HG02763 (cell line): ENCODE data around the gene GID4.
A peak's percentile ranks its signal among the peaks of the same experiment; 100 is the strongest.
"Not testable (repeated sequence)": the region's sequence is repeated elsewhere in the genome, so short reads cannot be mapped to it uniquely, and the experiment has no call there.

Source experiments
- ATAC-seq: cut with Tn5 transposase; IDR thresholded peaks from one replicate; pipeline ENCODE4 v1.9.1; 2021; ENCODE audit warnings: mild to moderate bottlenecking, moderate library complexity; ENCODE audit not compliant: unreplicated experiment

GID4 gene

DNA sequence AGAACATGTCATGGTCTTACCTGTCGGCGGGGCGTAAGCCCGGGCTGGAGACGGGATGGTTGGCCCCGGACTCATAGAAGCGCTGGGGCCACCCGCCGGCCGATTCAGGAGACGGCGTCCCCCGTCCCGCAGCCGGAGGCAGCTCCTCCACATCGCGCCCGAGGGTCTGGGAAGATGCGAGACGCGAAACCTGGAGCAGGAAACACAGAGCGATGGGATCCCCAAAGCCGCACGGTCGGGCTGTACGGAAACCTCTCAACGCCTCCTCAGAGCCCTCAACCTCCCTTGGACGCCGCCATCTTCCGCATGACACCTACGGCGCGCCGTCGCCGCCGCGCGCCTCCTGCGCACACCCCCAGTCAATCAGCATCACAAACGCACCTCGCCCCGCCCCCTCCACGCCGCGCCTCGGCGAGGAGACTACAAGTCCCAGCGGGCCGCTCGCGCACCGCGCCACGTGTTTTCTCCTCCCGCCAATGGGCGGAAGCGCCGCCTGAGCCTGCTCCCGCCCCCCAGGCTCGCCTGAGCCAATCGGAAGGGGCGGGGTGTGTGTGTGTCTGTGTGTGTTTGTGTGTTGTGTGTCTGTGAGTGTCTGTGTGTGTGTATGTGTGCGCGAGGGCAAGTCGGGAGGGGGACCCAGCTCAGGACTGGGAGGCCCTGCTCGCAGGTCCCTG is at the start of gene GID4, which contains the start of gene ATPAF2:
GID4 (plus strand) TSS at position 548 of the 674 bp plus-strand sequence; CDS start at position 605, 57 bp downstream.
ATPAF2 (minus strand) TSS at position 308 of the 674 bp plus-strand sequence; CDS start at position 153, 155 bp downstream.
- peak; percentile 89 for ATAC-seq

DNA sequence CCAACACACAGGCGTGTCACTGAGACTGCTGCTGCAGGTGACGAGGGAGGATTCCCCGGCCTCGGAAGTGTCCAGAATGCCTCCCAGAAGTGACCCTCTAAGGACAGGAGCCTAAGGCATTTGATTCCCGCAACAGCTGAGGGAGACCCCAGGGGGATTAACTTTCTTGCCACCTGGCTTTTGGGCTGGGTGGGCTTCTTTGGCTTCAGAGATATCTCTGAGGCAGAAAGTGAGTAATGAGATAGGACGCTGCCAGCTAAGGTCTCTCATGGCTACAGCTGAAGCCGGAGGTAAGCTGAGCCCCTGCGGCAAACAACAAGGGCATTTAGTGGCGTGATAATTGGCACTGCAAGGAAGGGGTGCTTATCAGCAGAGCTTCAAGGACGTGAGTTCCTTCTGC is 49.6 kb upstream of the GID4 start:
- ATAC-seq = no peak

DNA sequence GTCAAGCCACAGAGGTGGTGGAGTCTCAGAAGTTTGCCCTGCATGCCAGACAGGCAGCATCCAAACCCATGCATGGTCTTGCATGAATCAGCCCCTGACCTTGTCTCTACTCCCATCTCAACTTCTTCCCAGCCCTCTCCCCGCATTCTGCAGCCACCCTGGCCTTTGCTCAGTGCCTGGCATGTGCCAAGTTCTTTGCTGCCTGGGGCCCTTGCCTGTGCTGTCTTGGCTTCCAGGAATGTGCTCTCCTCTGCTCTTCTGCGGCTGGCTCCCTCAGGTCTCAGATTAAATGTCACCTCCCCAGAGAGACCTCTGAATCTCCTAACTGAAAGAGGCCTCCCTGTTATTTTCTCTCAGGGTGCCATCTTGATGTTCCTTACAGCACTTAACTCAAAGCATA is 48.9 kb upstream of the GID4 start:
- ATAC-seq = no peak

DNA sequence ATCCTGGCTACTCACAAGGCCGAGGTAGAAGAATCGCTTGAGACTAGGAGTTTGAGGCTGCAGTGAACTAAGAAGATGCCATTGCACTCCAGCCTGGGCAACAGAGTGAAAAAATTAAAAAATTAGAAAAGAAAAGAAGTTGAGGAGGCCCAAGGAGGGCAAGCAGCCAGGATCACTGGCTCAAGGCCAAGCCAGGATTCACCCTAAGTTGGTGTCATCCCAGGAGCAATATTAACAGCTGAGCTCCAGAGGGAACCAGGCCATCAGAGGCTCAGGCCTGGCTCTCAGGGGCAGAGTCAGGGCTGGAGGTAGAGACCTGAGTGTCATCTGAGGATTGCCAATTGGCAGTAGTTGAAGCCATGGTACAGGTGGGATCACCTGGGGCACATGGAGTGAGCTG is 45.8 kb upstream of the GID4 start:
- no peak for ATAC-seq

DNA sequence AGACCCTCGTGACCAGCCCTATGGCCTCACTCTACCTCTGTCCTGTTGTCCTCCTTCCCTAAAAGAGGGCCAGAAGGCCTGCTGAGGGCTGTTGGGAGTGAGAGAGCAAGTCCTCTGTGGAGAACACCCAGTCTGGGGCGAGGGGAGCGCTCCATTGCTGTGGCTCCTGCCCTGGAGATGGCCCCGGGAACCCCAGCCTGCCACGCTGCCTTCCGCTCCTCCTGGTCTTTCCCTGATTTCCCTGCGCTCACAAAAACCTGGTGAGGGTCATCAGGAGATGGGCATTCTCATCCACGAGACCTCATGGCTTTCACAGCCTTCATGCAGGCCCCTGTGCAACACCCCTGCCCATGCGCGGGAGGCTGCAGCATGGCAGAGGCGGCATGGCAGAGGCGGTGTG is 45.4 kb upstream of the GID4 start:
- no peak for ATAC-seq

DNA sequence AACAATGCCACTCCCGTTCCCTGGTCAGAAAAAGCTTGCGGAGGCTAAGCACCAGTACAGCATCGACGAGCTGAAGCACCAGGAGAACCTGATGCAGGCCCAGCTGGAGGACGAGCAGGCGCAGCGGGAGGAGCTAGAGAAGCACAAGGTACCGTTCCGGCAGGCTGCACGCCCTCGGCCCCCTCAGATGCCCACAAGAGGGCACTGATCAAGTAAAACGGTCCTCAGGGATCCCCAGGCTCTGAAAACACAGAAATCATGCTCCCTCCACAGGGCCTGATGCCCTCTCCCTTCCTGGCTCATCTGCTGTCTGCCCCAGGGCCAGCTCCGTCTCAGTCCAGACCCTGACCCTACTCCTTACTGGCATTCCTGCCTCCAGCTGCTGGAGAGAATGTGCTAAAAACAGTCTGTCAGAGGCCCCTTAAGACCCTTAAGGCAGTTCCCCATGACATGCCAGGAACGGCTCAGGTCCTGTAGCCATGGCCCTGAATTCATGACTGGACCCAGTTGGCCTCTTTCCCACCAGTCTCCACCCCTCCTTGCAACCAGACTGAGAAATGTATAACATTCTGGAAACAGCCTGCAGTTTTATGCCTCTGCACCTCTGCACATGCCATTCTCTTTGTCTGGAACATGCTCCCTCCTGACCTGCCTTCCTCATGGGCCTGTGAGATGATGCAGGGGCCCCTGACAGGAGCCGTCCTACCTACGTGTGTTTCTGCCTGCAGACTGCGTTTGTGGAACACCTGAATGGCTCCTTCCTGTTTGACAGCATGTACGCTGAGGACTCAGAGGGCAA is 44.7 kb upstream of the GID4 start:
- no peak for ATAC-seq

DNA sequence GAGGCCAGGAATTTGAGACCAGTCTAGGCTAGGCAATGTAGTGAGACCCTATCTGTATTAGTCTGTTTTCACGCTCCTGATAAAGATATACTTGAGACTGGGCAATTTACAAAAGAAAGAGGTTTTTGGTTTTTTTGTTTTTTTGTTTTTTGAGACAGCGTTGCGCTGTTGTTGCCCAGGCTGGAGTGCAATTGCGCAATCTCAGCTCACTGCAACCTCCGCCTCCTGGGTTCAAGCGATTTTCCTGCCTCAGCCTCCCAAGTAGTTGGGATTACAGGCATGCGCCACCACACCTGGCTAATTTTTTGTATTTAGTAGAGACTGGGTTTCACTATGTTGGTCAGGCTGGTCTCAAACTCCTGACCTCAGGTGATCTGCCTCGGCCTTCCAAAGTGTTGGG is 43.3 kb upstream of the GID4 start:
- ATAC-seq = not testable (repeated sequence)

DNA sequence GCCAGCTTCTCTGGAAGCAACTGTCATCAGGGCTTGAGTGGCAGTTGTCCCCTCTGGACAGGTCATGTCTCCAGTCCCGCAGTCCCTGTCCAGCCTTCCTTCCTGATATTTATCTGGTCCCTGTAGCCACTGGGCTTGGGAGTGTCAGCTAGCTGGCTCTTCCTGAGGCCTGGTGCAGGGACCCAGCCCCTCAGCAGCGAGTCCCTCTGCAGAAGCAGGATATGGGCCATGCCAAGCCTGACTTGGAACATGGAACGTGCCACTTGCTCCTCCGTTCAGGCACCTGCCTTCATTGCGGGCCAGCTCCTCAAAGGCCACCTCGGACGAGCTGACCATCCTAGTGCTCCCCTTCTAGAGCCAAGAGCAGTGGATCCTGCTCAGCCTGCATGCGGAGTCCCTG is 40.3 kb upstream of the GID4 start:
- no peak for ATAC-seq

DNA sequence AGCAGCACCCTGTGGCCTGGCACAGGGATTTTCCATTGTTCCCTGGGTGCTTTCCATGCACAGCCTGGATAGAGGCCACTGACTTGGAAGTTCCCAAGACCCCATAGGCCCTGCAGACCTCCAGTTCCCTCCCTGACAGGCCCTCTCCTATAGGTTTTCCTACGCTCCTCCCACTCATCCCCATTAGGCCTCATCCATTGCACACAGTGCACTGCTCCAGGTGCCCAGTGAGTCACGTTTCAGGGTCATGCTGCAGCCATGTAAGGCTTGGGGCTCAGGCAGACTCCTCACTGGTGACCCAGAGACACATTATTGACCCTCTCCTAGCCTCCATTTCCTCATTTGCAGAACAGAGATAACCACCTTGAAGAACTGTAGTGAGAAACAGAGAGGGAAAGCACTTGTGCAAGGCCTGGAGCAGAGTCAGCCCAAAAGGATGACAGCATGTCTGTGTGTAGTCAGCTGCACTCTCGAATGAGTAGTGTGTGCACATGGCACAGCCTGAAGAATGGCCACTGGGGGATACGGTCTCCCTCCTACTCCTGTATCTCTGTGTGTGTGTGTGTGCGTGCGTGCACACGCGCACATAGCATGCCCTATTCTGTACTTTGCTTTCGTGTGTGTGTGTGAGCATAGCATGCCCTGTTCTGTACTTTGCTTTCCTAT is 39.7 kb upstream of the GID4 start:
- no peak for ATAC-seq

DNA sequence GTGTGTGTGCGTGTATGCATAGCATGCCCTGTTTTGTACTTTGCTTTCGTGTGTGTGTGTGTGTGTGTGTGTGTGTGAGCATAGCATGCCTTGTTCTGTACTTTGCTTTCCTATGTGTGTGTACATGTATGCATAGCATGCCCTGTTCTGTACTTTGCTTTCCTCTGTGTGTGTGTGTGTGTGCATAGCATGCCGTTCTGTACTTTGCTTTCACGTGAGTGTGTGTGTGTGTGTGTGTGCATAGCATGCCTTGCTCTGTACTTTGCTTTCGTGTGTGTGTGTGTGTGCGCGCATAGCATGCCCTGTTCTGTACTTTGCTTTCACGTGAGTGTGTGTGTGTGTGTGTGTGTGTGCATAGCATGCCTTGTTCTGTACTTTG is 39.2 kb upstream of the GID4 start:
- no peak for ATAC-seq

DNA sequence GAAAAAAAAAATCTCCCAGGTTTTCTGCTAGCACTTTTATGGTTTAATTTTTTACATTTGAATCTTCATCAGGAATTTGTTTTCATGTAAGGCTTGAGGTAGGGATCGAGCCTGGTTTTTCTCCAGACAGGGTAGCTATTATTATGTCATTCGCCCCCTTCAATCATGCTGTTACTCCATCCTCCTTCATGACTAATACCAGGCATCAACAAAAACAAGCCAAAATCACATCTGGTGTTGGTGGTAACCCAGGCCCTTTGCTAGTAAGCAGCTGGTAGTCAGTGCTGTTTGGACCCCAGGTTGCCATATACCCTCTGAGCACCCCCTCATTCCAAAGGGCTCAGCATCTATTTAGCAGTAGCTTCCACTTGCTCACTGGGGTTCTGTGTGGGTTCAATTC is 37.0 kb upstream of the GID4 start:
- ATAC-seq = no peak

DNA sequence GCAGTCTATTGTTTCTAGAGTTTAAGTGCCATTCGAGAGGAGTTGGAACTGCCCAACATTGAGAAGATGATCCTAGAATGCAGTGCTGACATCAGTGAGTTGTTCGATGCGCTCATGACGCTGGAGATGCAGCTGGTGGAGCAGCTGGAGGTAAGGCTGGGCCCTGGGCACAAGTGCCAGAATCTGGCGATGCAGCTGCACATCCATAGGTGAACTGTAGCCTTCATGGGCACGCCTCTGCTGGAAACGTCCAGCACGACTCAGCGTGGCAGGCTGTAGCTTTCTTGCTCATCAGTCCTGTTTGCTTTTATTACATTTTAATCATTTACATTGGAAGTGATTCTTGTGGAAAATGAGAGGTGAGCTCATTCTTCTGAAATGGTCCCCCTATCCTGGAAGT is 34.9 kb upstream of the GID4 start:
- no peak for ATAC-seq

DNA sequence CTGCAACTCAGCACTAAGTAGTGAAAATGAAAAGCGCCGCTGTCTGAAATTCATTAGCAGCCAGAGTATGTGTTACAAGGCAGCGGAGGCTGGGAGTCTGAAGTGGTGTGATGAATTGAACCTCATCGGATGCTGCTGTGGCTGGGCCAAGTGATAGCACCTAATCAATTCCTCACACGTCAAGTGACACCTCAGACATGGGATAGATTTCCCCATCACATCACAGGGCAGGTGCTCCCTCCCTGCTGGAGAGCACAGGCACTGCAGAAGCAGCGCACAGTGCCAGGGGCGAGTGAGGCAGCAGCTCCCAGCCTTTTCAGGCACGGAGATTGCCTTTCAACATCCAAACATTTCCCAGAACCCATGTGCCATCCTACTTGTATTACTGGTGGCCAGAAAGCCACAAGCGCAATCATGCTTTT is 34.3 kb upstream of the GID4 start:
- ATAC-seq = no peak

DNA sequence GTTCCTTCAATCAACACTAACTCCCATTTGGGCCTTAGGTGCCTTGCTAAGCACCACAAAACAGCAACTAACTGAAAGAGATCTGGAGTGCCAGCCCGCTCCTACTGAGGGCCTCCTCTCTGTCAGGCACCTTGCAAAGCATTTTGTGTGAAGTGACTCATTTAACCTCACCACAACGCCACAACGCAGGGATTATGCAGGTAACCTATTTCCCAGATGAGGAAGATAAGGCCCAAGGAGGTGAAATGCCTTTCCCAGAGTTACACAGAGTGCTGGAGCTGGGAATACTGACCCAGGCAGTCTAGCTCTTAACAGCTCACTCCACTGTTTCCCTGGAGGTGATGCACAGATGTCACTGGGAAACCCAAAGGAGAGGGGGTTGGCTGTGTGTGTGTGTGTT is 33.7 kb upstream of the GID4 start:
- ATAC-seq = no peak

DNA sequence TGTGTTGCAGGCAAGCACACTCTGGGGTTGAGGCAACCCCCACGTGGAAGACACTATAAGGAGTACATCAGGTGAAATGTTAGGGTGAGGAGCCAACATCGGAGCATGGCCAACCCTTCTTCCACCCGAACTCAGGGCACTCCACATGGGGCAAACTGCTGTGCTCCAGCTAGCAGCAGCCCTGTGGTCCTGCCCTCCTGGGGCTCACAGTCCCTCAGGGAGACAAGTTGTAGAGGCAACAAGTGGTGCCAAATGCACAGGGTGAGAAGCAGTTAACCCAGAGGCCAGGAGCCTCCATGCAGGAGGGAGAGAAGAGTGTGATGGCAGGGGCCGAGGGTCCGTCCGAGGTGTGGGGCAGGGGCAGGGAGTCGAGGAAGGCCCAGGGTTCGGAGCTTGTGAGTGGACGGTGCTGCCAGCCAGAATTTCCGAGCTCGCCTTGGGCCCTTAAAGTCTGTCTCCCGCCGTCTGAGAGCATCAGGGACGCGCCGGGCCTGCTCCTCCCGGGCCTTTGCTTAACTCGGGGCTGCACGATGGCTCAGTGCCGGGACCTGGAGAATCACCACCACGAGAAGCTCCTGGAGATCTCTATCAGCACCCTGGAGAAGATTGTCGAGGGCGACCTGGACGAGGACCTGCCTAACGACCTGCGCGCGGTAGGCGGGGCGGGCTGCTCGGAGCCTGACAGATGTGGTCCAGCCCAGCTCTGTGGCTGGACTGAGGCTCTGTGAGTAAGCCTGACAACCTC is 32.5 kb upstream of the GID4 start:
- ATAC-seq = no peak

DNA sequence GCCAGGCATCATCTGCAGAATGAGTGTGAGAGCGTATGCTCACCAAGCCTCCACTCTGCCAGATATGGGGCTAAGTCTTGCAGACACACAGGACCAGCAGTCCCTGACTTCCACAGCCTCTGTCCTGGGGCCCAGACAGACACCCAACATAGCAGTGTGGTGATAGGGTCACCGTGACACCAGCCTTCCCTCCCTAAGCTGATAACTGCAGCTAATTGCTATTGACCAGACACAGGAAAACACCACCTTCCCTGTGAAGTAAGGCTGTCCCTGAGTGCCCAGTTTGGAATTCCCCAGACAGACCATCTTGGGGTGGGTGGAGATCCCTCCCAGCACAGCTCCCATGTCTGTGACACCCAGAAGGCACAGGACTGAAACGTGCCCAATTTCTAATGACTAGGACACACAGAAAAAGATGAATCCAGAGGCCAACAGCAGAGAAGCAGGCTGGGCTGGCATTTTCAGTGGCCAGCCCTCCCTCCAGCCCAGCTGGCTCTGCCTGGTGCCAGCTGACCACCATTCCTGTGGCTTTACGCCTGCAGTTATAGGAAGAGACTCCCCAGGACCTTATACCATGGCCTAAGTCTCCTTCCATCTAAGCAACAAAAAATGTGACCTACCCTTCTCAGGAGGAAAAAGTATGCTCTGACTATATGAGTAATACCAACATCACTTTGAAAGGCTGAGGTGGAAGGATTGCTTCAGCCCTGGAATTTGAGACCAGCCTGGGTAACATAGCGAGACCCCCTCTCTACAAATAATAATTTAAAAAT is 30.5 kb upstream of the GID4 start:
- no peak for ATAC-seq

DNA sequence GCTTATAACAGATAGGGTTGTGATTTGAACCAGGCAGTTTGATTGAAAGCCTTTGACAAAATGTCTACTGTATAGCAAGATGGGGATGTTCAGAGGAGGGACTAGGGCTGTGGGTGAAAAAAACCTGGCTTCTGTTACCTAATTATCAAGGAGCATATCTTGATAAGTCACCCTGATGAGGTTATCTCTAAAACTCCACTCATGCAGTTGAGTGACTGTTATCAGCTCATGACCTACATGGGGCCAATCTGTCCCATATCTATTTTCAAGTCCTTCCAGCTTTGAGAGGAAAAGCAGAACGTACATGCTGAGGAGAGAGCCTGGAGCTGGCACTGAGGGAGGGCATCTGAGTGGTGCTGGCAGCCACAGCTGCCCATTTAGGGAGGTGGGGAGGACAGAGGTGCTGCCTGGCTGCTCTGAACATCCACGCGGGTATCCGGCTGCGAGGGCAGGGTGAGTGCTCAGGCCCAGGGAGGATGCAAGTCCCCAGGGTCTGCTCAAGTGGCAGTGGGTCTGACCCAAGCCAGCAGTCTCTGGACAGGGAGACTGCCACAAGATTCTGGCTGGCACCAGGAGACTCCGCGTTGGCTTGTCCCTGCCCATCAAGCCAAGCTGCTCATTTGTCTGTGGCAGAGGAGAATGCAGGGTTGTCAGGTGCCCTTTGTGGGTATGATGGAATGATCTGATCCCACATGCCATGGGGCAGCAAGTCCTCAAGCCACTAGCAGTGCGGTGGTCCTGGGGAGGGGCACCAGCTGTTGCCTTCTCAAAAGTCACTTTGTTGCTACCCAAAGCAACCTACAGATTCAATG is 29.4 kb upstream of the GID4 start:
- no peak for ATAC-seq

DNA sequence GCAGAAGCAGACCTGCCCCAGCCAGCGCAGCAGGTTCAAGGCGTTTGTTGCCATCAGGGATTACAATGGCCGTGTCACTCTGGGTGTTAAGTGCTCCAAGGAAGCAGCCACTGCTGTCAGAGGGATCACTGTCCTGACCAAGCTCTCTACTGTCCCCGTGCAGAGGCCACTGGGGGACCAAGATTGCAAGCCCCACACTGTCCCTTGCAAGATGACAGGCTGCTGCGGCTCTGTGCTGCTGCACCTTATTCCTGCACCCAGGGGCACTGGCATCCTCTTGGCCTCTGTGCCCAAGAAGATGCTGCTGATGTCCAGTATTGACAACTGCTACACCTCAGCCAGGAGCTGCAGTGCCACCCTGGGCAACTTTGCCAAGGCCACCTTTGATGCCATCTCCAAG is 27.9 kb upstream of the GID4 start:
- ATAC-seq = no peak

DNA sequence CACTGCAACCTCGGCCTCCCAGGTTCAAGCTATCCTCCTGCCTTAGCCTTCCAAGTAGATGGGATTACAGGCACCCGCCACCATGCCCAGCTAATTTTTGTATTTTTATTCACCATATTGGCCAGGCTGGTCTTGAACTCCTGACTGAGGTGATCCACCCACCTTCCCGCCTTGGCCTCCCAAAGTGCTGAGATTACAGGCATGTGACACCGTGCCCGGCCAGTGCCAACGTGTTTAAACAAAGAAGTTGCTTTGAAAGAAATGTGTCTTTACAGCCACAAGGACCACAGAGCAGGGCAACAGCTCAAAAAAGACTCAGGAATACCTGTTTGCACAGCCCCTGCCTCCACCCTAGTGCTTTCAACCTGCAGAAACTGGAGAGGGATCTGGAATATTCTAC is 25.2 kb upstream of the GID4 start:
- no peak for ATAC-seq

DNA sequence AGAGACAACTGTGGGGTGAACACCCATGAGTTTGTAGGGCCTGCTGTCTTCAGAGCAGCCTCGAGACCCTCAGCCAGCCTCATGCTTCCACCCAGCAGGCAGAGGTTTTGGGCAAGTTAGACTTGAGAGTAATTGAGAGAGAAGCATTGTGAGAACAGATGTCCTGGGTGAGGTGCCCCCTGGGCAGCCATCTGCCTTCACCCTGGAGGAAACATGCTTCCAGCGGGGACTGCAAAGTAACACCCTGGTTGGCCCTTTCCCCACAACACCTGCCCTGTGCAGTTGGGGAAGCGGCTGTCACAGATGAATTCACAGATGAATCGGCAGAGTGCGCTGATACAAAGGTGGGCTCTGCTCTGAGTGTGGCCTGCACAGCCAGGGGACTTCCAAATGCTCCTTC is 23.6 kb upstream of the GID4 start:
- ATAC-seq = no peak
